ENCODE measurements around the gene MIPOL1.
"Not testable (repeated sequence)": the region's sequence is repeated elsewhere in the genome, so short reads cannot be mapped to it uniquely, and the experiment has no call there.

The MIPOL1 gene

GRCh38 chr14:37469650-37470049 lies 271.9 kb downstream of the MIPOL1 start:
- DNase-seq: no peak

DNA sequence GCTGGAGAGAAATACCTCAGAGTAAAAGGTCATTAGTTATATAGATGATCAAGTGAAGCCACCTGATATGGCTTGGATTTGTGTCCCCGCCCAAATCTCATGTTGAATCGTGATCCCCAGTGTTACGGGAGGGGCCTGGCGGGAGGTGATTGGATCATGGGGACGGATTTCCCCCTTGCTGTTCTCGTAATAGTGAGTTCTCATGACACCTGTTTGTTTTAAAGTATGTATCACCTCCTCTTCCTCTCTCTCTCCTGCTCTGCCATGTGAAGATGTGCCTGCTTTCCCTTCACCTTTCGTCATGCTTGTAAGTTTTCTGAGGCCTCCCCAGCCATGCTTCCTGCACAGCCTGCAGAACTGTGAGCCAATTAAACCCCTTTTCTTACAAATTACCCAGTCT lies 272.5 kb downstream of the MIPOL1 start:
- DNase-seq: no peak

DNA sequence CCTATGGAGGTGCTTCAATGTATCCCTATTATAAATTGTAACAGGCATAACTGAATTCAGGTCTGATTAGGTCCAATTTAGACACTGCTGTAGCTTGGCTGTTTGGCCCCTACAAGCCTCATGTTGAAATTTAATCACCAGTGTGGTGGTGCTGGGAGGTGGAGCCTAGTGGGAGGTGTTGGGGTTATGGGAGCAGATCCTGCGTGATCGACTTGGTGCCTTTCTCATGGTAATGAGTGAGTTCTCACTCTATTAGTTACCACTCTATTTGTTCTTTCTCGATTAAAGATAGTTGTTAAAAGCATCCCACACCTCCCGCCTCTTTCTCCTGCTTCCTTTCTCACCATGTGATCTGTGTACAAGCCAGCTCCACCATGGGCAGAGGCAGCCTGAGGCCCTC lies 275.2 kb downstream of the MIPOL1 start:
- DNase-seq: no peak

DNA sequence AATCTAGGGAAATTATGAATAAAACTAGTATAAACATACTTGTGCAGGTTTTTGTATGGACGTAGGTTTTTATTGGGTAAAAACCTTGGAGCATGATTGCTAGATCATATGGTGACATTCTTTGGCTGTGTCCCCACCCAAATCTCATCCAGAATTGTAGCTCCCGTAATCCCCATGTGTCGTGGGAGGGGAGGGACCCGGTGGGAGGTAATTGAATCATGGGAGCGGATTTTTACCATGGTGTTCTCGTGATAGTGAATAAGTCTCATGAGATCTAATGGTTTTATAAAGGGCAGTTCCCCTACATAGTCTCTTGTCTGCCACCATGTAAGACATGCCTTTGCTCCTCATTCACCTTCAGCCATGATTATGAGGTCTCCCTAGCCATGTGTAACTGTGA lies 276.5 kb downstream of the MIPOL1 start:
- DNase-seq: no peak

GRCh38 chr14:37480446-37481290 lies 282.9 kb downstream of the MIPOL1 start:
- no peak for DNase-seq

DNA sequence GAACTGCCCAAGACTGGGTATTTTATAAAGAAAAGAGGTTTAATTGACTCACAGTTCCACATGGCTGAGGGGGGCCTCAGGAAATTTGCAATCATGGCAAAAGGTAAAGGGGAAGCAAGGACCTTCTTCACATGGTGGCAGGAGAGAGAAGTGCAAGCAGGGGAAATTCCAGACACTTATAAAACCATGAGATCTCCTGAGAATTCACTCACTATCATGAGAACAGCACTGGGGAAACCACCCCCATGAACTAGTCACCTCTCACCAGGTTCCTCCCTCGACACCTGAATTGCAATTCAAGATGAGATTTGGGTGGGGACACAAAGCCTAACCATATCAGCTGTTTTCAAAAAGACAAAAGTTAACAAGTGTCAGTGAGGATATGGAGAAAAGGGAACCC lies 284.7 kb downstream of the MIPOL1 start:
- no peak for DNase-seq

- DNase-seq: no peak
These were observed 285.9 kb downstream of the MIPOL1 start for GRCh38 chr14:37483672-37484071.

DNA sequence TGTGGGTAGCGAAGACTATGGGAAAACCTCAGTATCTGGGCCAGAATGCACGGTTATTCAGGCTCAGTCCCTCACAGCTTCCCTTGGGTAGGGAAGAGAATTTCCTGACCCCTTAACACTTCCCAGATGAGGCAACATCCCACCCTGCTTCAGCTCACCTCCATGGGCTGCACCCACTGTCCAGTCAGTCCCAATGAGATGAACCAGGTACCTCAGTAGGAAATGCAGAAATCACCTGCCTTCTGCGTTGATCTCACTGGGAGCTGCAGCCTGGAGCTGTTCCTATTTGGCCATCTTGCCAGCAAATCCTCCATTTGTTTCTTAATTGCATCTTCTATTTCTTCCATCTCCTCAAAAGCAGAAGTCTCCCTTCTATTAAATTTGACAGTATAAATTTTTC lies 292.9 kb downstream of the MIPOL1 start:
- no peak for DNase-seq

DNA sequence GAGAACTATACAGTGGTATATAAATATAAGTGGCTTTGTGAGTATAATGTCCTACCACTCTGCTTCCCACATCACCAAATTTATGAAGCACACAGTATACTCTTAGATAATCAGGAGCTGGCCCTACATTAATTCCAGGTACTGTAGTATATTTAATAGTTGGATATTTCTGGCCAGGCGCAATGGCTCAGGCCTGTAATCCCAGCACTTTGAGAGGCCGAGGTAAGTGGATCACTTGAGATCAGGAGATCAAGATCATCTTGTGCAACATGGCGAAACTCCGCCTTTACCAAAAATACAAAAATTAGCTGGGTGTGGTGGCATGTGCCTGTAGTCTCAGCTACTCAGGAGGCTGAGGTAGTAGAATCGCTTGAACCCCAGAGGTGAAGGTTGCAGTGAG lies 293.3 kb downstream of the MIPOL1 start:
- DNase-seq: no peak

- DNase-seq: no peak
These were observed 295.9 kb downstream of the MIPOL1 start for GRCh38 chr14:37493606-37494005.

DNA sequence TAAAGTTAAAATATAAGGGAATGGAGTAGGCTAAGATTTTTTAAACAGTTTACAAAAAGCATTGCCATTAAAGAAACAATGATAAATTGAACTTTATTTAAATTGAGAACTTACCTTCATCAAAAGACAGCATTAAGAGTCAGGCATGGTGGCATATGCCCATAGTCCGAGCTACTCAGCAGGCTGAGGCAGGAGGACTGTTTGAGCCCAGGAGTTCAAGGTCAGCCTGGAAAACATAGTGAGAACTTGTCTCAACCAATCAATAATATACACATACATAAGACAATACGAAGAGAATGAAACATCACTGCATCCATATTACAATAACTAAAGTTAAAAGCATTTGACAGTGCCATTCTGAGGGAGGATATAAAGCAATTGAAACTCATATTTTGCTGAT lies 299.7 kb downstream of the MIPOL1 start:
- DNase-seq: no peak

DNA sequence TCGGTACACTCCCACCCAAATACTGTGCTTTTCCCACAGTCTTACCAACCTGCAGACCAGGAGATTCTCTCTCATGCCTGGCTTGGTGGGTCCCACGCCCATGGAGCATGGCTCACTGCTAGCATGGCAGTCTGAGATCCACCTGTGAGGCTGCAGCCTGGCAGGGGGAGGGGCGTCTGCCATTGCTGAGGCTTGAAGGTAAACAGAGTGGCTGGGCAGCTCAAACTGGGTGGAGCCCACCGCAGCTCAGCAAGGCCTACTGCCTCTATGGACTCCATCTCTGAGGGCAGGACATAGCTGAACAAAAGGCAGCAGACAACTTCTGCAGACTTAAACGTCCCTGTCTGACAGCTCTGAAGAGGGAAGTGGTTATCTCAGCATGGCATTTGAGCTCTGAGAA lies 304.1 kb downstream of the MIPOL1 start:
- no peak for DNase-seq

DNA sequence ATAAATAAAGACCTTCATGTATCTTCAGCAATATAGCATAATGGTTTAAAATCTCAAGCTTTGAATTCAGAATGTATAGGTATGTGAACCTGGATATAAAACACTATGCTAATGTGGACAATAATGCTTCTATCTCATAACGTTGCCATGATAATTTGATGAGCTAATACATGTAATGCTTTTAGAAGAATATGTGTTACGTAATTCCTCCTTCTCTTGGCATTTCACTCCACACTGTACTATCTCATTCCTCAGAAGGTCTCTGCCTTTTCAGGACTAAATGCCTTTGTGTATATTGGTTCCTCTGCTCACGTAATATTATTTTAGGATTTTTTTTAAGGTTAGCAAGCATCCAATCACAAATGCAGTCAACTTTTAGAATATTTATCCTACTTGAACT lies 310.8 kb downstream of the MIPOL1 start:
- DNase-seq: no peak

GRCh38 chr14:37512173-37512572 lies 314.4 kb downstream of the MIPOL1 start:
- no peak for DNase-seq

DNA sequence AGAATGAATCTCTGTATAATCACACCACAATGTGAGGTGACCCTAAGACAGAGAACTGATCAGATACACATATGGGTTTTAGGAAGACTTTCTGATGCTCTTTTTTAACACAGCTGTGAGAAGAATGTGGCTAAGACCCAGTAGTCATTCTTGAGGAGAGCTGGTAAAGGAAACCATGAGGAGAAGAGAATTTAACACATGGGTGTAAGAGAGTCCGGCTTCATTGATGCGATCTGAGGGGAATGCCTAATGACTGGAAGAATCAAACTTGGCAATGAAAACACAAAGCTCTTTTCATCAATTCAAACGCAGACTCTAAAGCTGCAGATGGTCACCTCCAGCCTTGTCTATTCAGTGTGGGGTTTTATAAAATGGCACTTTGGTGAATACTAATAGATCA lies 318.0 kb downstream of the MIPOL1 start:
- DNase-seq: no peak

- no peak for DNase-seq
These were observed 329.3 kb downstream of the MIPOL1 start for GRCh38 chr14:37526994-37527393.

- DNase-seq: no peak
These were observed 342.3 kb downstream of the MIPOL1 start for GRCh38 chr14:37539992-37540391.

DNA sequence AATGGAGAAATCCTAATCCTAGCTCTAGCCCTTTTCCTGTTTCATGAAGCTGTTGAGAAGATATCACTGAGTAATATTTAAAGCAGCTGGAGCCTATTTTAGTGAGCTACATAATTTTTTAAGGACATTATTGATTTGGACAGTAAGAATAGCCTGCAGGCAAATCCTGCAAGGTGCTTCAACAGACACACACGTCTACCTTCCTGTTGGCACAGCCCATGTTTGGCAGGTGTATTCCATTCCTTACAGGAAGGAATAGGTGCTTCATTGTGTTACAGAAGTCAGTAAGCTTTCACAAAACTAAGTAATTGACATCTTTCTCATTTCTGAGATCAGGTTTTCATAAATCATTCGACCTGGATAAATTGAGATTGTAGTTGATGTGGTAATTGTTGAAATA lies 346.7 kb downstream of the MIPOL1 start:
- no peak for DNase-seq

GRCh38 chr14:37545174-37545573 lies 347.4 kb downstream of the MIPOL1 start:
- no peak for DNase-seq

- no peak for DNase-seq
These were observed 349.1 kb downstream of the MIPOL1 start for GRCh38 chr14:37546621-37547447.

GRCh38 chr14:37550511-37550910 lies 352.8 kb downstream of the MIPOL1 start:
- DNase-seq: no peak

GRCh38 chr14:37551119-37551518 lies 353.4 kb downstream of the MIPOL1 start:
- DNase-seq: no peak

DNA sequence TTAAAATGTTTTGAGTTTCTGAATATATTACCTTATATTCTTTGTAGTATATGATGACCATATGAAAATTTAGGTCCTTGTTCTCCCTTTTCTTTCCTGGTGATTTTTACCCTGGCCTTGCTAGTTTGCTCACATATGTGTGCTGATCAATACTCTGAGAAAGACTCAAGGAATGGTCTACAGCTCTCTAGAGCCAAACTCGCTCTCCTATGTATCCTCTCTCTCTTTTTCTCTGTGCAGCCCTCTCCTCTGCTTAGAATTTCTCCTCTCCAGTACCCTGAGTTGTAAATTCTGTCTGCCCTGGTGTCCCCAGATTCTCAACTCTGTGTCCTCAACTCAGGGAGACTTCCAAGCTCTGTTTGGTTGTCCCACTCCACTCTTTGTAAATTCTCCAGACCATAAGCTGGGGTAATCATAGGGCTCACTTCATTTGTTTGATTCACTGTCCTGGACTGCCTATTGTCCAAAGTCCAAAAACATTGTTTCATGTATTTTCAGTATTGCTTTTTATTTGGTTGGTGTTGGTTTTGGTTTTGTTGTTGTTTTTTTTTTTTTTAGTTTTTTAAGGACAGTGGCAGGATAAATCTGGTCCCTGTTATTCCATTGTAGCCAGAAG lies 356.3 kb downstream of the MIPOL1 start:
- DNase-seq: no peak

GRCh38 chr14:37555596-37555995 lies 357.9 kb downstream of the MIPOL1 start:
- DNase-seq: not testable (repeated sequence)
